ENCODE results near the gene ARMC10.

DNA sequence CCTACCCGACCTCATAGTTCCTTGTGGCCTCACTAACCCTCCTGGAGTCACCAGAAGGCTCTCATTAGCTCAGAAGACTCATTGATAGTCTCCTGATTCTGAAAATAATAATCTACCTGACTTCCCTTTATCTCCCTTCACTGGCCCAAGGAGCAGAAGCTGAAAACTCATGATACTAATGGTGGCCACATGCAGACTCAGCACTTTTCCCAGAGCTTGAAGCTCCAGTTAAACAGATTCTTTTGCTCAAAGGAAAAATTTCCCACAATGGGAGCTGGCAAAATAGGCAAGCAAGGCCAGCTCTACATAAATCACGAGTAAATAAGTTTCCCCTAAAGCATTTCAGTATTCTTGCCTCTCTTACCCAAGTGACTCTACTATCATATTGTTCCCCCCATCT is 65.7 kb downstream of the ARMC10 start:
- no peak for TF ChIP-seq POLR2AphosphoS5 (IDR thresholded peaks at IDR 0.05)
- TF ChIP-seq, protein P1, sequence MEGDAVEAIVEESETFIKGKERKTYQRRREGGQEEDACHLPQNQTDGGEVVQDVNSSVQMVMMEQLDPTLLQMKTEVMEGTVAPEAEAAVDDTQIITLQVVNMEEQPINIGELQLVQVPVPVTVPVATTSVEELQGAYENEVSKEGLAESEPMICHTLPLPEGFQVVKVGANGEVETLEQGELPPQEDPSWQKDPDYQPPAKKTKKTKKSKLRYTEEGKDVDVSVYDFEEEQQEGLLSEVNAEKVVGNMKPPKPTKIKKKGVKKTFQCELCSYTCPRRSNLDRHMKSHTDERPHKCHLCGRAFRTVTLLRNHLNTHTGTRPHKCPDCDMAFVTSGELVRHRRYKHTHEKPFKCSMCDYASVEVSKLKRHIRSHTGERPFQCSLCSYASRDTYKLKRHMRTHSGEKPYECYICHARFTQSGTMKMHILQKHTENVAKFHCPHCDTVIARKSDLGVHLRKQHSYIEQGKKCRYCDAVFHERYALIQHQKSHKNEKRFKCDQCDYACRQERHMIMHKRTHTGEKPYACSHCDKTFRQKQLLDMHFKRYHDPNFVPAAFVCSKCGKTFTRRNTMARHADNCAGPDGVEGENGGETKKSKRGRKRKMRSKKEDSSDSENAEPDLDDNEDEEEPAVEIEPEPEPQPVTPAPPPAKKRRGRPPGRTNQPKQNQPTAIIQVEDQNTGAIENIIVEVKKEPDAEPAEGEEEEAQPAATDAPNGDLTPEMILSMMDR (IDR thresholded peaks at IDR 0.05): no peak

All from gastroesophageal sphincter (tissue), 3 donors.